Loucy (cell line): ENCODE measurements around the gene TNIP1.

Experiments
- CTCF ChIP-seq: fragments of 200-600 bp; sonication (generic); conservative IDR thresholded peaks from 2 replicates; pipeline ENCODE4 v1.5.1; 2014; ENCODE audit warnings: mild to moderate bottlenecking, antibody characterized with exemption, low read length
- EZH2phosphoT487 ChIP-seq: fragments of 200-600 bp; IDR thresholded peaks from 2 replicates; pipeline ENCODE4 v1.6.1; 2018; ENCODE audit warnings: antibody characterized with exemption, mild to moderate bottlenecking, moderate library complexity, borderline replicate concordance

GRCh38 chr5:151106509-151106908 lies 25.7 kb upstream of the TNIP1 start:
- TF ChIP-seq CTCF (no peak), EZH2phosphoT487 (no peak)
